Stomach (tissue), 4 donors: ENCODE measurements around the gene KRT81.

Source experiments
- CTCF ChIP-seq, 7 experiments: fragments of 450-650 bp in 4 of 7; fragments of 200-600 bp in 3 of 7; sonication (generic) in 3 of 7; IDR thresholded peaks; one replicate each; pipeline ENCODE4 v1.5.1; 2016 to 2019; ENCODE audit warnings: antibody characterized with exemption in 7 of 7, control low read depth in 2 of 7, mild to moderate bottlenecking in 1 of 7
- POLR2A ChIP-seq, 4 donors: fragments of 450-650 bp; IDR thresholded peaks; one replicate each; pipeline ENCODE4 v1.6.1; 2016; ENCODE audit warnings: antibody characterized with exemption in 4 of 4, control low read depth in 2 of 4, mild to moderate bottlenecking in 1 of 4, moderate library complexity in 1 of 4

- TF ChIP-seq CTCF (IDR thresholded peaks at IDR 0.05): no peak
- no peak for TF ChIP-seq POLR2A (IDR thresholded peaks at IDR 0.05)
Measured at GRCh38 chr12:52306731-52307130, 15.4 kb upstream of the KRT81 start.
